Measurements from ENCODE around the gene PEAK1.
"Not testable (repeated sequence)": the region's sequence is repeated elsewhere in the genome, so short reads cannot be mapped to it uniquely, and the experiment has no call there.

PEAK1 gene

GRCh38 chr15:77221174-77221573, 198.7 kb downstream of the PEAK1 start:
- DNase-seq: no peak

- no peak for DNase-seq
Observed at GRCh38 chr15:77219841-77220240, 200.1 kb downstream of the PEAK1 start.

- DNase-seq: no peak
Observed at GRCh38 chr15:77209221-77209620, 210.7 kb downstream of the PEAK1 start.

GRCh38 chr15:77208241-77208640, 211.7 kb downstream of the PEAK1 start:
- no peak for DNase-seq

GRCh38 chr15:77201665-77202064, 218.2 kb downstream of the PEAK1 start:
- no peak for DNase-seq

- no peak for DNase-seq
Observed at GRCh38 chr15:77196381-77196780, 223.5 kb downstream of the PEAK1 start.

- no peak for DNase-seq
Observed at GRCh38 chr15:77195586-77195985, 224.3 kb downstream of the PEAK1 start.

- DNase-seq: no peak
Observed at GRCh38 chr15:77192451-77192850, 227.5 kb downstream of the PEAK1 start.

GRCh38 chr15:77191230-77191834, 228.6 kb downstream of the PEAK1 start:
- no peak for DNase-seq

GRCh38 chr15:77187751-77188464, 232.0 kb downstream of the PEAK1 start:
- no peak for DNase-seq

GRCh38 chr15:77186594-77187011, 233.3 kb downstream of the PEAK1 start:
- DNase-seq: no peak

GRCh38 chr15:77185242-77185785, 234.6 kb downstream of the PEAK1 start:
- DNase-seq: no peak

- not testable (repeated sequence) for DNase-seq
Observed at GRCh38 chr15:77184352-77184751, 235.6 kb downstream of the PEAK1 start.

- no peak for DNase-seq
Observed at GRCh38 chr15:77183066-77183465, 236.8 kb downstream of the PEAK1 start.

GRCh38 chr15:77181305-77182074, 238.4 kb downstream of the PEAK1 start:
- DNase-seq: no peak

GRCh38 chr15:77180757-77181156, 239.1 kb downstream of the PEAK1 start:
- no peak for DNase-seq

- no peak for DNase-seq
Observed at GRCh38 chr15:77180270-77180669, 239.6 kb downstream of the PEAK1 start.

GRCh38 chr15:77179541-77179998, 240.3 kb downstream of the PEAK1 start:
- no peak for DNase-seq

- no peak for DNase-seq
Observed at GRCh38 chr15:77178411-77178810, 241.5 kb downstream of the PEAK1 start.

- DNase-seq: not testable (repeated sequence)
Observed at GRCh38 chr15:77176148-77176547, 243.8 kb downstream of the PEAK1 start.

GRCh38 chr15:77173487-77173886, 246.4 kb downstream of the PEAK1 start:
- DNase-seq: no peak

GRCh38 chr15:77171221-77171967, 248.5 kb downstream of the PEAK1 start:
- DNase-seq: no peak

GRCh38 chr15:77168616-77169015, 251.3 kb downstream of the PEAK1 start:
- DNase-seq: no peak

Measured in activated T-cell treated with anti-CD3 and anti-CD28 coated beads, Interleukin-2, amount 50 U/mL, for 1 hour (primary cell).